GM23338 (cell line): ENCODE measurements around the gene SCML1. TPM values are rescaled to one million over a fixed set of nuclear protein-coding genes. Genes with fewer than 3 reads are reported as not detected.

Experiments
- ATAC-seq: fragments of 200-7000 bp; cut with Tn5 transposase; 3 replicates; pipeline ENCODE4 v1.9.1; 2020
- DNase-seq: peaks from one replicate; pipeline ENCODE4 v3.0.0-alpha.2; 2015; ENCODE audit warnings: low spot score
- H2AFZ ChIP-seq: fragments of 200-600 bp; sonication (generic); 2 replicates; pipeline ENCODE4 v1.8.0; 2016; ENCODE audit warnings: antibody characterized with exemption, mild to moderate bottlenecking, moderate library complexity
- H3F3A ChIP-seq: fragments of 200-600 bp; sonication (generic); replicated peaks from 2 replicates; pipeline ENCODE4 v1.8.0; 2017; ENCODE audit warnings: antibody characterized with exemption, mixed run types, low read depth
- H3K27ac ChIP-seq: fragments of 200-600 bp; sonication (generic); 2 replicates; pipeline ENCODE4 v1.6.1; 2016; ENCODE audit warnings: low read depth
- H3K27me3 ChIP-seq: fragments of 200-600 bp; sonication (generic); 2 replicates; pipeline ENCODE4 v1.8.0; 2016; ENCODE audit warnings: mild to moderate bottlenecking, mixed run types, moderate library complexity; ENCODE audit not compliant: insufficient read depth
- H3K36me3 ChIP-seq: fragments of 200-600 bp; sonication (generic); 2 replicates; pipeline ENCODE4 v1.8.0; 2016; ENCODE audit warnings: mild to moderate bottlenecking; ENCODE audit not compliant: insufficient read depth
- H3K4me1 ChIP-seq: fragments of 200-600 bp; sonication (generic); 2 replicates; pipeline ENCODE4 v1.8.0; 2016; ENCODE audit warnings: mild to moderate bottlenecking, moderate library complexity; ENCODE audit not compliant: insufficient read depth
- H3K4me2 ChIP-seq: fragments of 200-600 bp; sonication (generic); 2 replicates; pipeline ENCODE4 v1.7.1; 2017; ENCODE audit warnings: mixed run types
- H3K4me3 ChIP-seq: fragments of 200-600 bp; sonication (generic); 2 replicates; pipeline ENCODE4 v1.6.1; 2016; ENCODE audit warnings: mixed run types
- H3K79me2 ChIP-seq: fragments of 200-600 bp; sonication (generic); replicated peaks from 2 replicates; pipeline ENCODE4 v1.8.0; 2017; ENCODE audit warnings: mild to moderate bottlenecking; ENCODE audit not compliant: insufficient read depth
- H3K9me2 ChIP-seq: fragments of 200-600 bp; sonication (generic); 2 replicates; pipeline ENCODE4 v1.8.0; 2017; ENCODE audit not compliant: insufficient read depth
- H4K20me1 ChIP-seq: fragments of 200-600 bp; sonication (generic); replicated peaks from 2 replicates; pipeline ENCODE4 v1.8.0; 2017; ENCODE audit warnings: mild to moderate bottlenecking; ENCODE audit not compliant: insufficient read depth
- H3K27ac Mint-ChIP-seq: 2 replicates; pipeline ENCODE4 v1.8.0; 2020; ENCODE audit warnings: inconsistent platforms, mild to moderate bottlenecking, moderate library complexity, mixed read lengths
- H3K27me3 Mint-ChIP-seq: 3 replicates; pipeline ENCODE4 v1.8.0; 2022; ENCODE audit warnings: low read depth, mild to moderate bottlenecking, moderate library complexity, mixed read lengths, inconsistent platforms; ENCODE audit not compliant: insufficient read depth, poor library complexity
- H3K36me3 Mint-ChIP-seq: 3 replicates; pipeline ENCODE4 v1.8.0; 2021; ENCODE audit warnings: low read depth, mild to moderate bottlenecking, inconsistent platforms, moderate library complexity, mixed read lengths
- H3K4me1 Mint-ChIP-seq: 3 replicates; pipeline ENCODE4 v1.8.0; 2020; ENCODE audit warnings: mild to moderate bottlenecking, inconsistent platforms, mixed read lengths
- H3K4me3 Mint-ChIP-seq: 3 replicates; pipeline ENCODE4 v1.8.0; 2021; ENCODE audit warnings: moderate library complexity, mild to moderate bottlenecking, inconsistent platforms, mixed read lengths
- H3K9me3 Mint-ChIP-seq: 3 replicates; pipeline ENCODE4 v1.8.0; 2020; ENCODE audit warnings: moderate library complexity, mild to moderate bottlenecking, inconsistent platforms, mixed read lengths
- CREB1 ChIP-seq: fragments of 250-450 bp; sonication (Bioruptor Pico); IDR thresholded peaks from 2 replicates; pipeline ENCODE4 v1.5.0; 2020; ENCODE audit warnings: low read depth, mild to moderate bottlenecking, moderate library complexity
- EZH2 ChIP-seq: fragments of 200-600 bp; sonication (generic); IDR thresholded peaks from one replicate; pipeline ENCODE4 v1.8.0; 2017; ENCODE audit warnings: antibody characterized with exemption, mild to moderate bottlenecking, low read depth; ENCODE audit not compliant: unreplicated experiment
- EZH2phosphoT487 ChIP-seq: fragments of 200-600 bp; sonication (generic); IDR thresholded peaks from one replicate; pipeline ENCODE4 v1.8.1; 2018; ENCODE audit warnings: antibody characterized with exemption; ENCODE audit not compliant: unreplicated experiment
- POLR2AphosphoS5 ChIP-seq: IDR thresholded peaks from 2 replicates; pipeline ENCODE4 v1.6.1; 2016; ENCODE audit warnings: antibody characterized with exemption, low read depth
- STAT1 ChIP-seq: IDR thresholded peaks from one replicate; pipeline ENCODE4 v1.6.1; 2016; ENCODE audit warnings: antibody characterized with exemption; ENCODE audit not compliant: unreplicated experiment
- ZNF462 ChIP-seq: fragments of 250-450 bp; sonication (Bioruptor Pico); IDR thresholded peaks from 2 replicates; pipeline ENCODE4 v1.5.0; 2020; ENCODE audit warnings: mild to moderate bottlenecking, moderate library complexity
- polyA plus RNA-seq: library from polyadenylated mRNA; unstranded; fragments of >200 nt; fragmentation: Nextera tagmentation; extraction: Ambion mirVana; gene quantifications from 2 replicates; pipeline ENCODE4 v1.2.1, GENCODE V29; 2016
- total RNA-seq: library from RNA; depleted of rRNA; stranded (reverse); fragments of >200 nt; shearing (Covaris generic); gene quantifications from 2 replicates; pipeline ENCODE4 v1.2.3, GENCODE V29; 2014

SCML1 gene
- total and polyA plus RNA-seq, 2 experiments from 2014 or later, result 5.4 to 6.4 TPM

GRCh38 chrX:17697191-17697590 lies 40.1 kb upstream of the SCML1 start (continued):
- TF ChIP-seq ZNF462 (CRISPR knock-in tag), result no peak
- no peak for TF ChIP-seq POLR2AphosphoS5
- no peak for TF ChIP-seq STAT1
- TF ChIP-seq CREB1 (CRISPR knock-in tag), result no peak
- TF ChIP-seq EZH2, result no peak

- Histone ChIP-seq H3K9me2 (no peaks in the 10 kb centered on the region), H3K4me3 (no peak overlapping the region), H2AFZ (no peak overlapping the region), H3K4me1 (no peaks in the 10 kb centered on the region), H3K4me2 (no peak overlapping the region), H3K36me3 (no peaks in the 10 kb centered on the region), H3K27me3 (no peaks in the 10 kb centered on the region), H4K20me1 (no peaks in the 10 kb centered on the region), H3F3A (no peaks in the 10 kb centered on the region), H3K27ac (no peak overlapping the region), H3K79me2 (no peaks in the 10 kb centered on the region)
- ATAC-seq (no peak), DNase-seq (no peak)
- H3K27me3 Mint-ChIP-seq, result no peaks in the 10 kb centered on the region
- H3K36me3 Mint-ChIP-seq, result no peaks in the 10 kb centered on the region
- no peaks in the 10 kb centered on the region for H3K4me1 Mint-ChIP-seq
- H3K9me3 Mint-ChIP-seq, result no peaks in the 10 kb centered on the region
- no peak overlapping the region for H3K27ac Mint-ChIP-seq
- no peak overlapping the region for H3K4me3 Mint-ChIP-seq
- TF ChIP-seq EZH2phosphoT487, result no peak
- no peak for TF ChIP-seq CREB1 (CRISPR knock-in tag)
- TF ChIP-seq EZH2, result no peak
- no peak for TF ChIP-seq ZNF462 (CRISPR knock-in tag)
Measured at GRCh38 chrX:17700976-17701375, 36.3 kb upstream of the SCML1 start.
